Left forelimb (tissue), 1 donor: ENCODE data around the gene ARHGEF7.

Source experiments
- DNase-seq: peaks from one replicate; pipeline ENCODE4 v3.0.0-alpha.2; 2018; ENCODE audit warnings: low spot score

ARHGEF7 gene

DNA sequence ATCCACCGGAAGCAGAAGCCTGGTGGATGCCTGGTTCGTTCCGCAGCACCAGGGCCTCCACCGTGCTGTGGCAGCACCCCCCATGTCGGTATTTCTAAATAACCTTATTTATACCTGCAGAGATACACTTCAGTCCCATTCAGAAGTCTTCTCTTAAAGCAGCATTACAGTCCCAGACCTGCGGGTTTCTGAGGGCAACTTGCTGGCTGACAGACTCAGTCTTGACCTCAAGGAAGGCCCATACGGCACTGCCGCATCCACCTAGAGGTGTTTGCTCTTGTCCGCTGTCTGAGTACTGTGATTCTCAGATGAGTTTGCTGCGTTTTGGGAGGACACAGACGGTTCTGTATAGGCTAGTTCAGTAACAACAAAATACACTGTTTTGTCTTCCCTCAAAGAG lies 188.4 kb downstream of the ARHGEF7 start:
- peak; percentile 44 for DNase-seq

GRCh38 chr13:111304041-111304544 lies 189.0 kb downstream of the ARHGEF7 start:
- no peak for DNase-seq

DNA sequence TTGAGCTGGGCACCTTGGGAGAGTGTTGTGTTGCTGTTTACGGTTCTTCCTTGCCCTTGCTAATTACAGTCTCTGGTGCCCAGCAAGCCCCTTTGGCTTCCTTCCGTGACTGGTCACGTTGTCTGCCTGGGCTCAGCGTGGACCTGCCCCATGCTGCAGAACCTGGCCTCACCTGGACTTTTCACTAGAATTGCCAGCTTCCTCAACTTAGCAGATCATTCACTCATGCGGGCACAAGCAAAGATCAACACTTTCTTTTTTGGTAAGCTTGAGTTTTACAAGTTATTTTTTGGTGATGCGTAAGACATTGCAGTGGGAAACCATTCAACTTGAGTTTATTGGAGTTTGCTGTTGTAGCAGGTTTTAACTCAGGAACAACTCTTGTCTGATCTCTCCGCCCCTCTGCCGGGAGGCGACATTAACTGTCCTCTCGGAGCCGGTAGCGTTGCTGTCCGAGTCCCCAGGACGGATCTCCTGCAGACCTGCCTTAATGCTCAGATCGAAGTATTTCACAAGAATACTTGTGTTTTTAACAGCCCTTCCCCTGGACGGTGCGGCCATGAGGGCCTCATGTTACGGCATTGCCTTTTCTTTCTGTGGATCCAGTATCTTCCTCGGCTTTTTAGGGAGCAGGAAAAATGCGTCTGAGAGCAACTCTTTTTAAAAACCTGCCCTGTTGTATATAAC lies 189.6 kb downstream of the ARHGEF7 start:
- no peak for DNase-seq

DNA sequence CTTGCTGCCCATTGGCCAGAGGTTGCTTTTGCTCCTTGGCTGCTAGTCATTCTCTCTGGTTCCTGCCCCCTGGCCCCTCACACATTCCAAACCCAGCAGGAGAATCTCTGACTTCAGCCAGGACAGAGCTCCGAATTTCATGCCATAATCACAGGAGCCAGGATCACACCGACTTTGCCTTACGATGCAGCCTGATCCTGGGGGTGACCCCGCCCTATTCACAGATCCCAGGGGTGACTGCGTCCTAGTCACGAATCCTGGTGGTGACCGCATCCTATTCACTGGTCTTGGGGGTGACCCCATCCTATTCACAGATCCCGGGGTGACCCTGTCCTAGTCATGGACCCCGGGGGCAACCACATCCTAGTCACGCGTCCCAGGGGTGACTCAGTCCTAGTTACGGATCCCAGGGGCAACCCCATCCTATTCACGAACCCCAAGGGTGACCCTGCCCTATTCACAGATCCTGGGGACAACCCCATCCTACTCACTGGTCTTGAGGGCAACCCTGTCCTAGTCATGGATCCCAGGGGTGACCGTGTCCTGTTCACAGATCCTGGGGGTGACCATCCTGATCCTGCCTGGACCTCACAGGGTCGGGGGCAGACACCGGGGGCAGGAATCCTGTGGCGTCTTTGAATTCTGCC lies 198.0 kb downstream of the ARHGEF7 start:
- peak; percentile 53 for DNase-seq

GRCh38 chr13:111313911-111314425 lies 198.9 kb downstream of the ARHGEF7 start:
- DNase-seq = peak; percentile 44

DNA sequence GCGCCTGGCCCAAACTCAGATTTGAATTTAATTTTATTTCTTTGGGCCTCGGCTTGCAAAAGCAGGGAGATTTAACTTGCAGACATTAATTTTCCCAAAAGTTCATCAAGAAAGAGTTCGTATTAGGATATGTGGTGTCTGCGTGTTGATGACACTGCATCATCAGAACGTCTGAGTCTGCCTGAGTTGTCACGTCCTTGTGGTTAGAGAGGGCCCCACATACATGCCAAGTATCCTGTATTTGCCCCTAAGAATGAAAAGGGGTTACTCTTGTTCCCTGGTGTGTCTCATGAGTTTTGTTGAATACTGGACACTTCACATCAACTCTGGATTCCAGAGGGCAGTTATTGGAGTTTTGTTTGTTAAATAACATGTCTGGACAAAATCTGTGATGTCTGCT lies 199.7 kb downstream of the ARHGEF7 start:
- no peak for DNase-seq

GRCh38 chr13:111315347-111315995 lies 200.4 kb downstream of the ARHGEF7 start:
- peak; percentile 47 for DNase-seq

- peak; percentile 40 for DNase-seq
Measured at GRCh38 chr13:111316161-111316730, 201.1 kb downstream of the ARHGEF7 start.

GRCh38 chr13:111317042-111317550 lies 202.0 kb downstream of the ARHGEF7 start:
- peak; percentile 20 for DNase-seq

- peak; percentile 53 for DNase-seq
Measured at GRCh38 chr13:111317571-111318345, 202.6 kb downstream of the ARHGEF7 start.

DNA sequence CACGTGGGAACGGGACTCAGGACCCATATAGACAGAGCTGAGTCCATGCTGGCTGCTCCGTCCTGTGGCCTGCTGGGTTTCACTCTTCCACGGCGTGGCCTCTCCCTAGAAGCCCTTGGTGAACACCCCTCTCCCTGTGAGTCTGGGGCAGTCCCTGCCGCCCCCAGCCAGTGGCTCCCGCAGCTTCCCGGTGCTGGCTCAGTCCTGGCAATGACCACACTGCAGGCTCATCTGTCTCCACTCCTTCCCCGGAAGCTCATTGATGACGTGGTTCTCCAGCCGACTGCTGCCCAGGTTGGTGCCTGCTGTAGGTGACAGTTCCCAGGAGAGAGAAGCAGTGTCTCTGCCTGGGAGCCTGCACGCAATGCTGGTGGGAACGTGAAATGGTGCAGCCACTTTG lies 203.3 kb downstream of the ARHGEF7 start:
- peak; percentile 56 for DNase-seq

DNA sequence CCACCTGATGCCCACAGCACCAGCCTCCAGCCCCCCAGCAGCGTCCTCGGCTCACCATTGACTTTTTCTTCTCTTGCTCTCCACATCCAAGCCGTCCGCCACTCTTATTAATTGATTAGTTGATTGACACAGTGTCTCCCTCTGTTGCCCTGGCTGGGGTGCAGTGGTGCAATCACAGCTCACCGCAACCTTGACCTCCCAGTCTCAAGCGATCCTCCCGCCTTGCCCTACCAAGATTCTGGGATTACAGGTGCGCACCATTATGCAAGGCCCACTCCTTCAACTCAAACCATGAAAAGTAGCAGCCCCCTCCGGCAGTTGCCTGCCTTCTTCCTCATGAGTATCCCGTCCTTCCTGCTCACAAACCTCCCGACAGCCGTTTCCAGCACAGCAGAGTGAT lies 204.4 kb downstream of the ARHGEF7 start:
- peak; percentile 28 for DNase-seq

DNA sequence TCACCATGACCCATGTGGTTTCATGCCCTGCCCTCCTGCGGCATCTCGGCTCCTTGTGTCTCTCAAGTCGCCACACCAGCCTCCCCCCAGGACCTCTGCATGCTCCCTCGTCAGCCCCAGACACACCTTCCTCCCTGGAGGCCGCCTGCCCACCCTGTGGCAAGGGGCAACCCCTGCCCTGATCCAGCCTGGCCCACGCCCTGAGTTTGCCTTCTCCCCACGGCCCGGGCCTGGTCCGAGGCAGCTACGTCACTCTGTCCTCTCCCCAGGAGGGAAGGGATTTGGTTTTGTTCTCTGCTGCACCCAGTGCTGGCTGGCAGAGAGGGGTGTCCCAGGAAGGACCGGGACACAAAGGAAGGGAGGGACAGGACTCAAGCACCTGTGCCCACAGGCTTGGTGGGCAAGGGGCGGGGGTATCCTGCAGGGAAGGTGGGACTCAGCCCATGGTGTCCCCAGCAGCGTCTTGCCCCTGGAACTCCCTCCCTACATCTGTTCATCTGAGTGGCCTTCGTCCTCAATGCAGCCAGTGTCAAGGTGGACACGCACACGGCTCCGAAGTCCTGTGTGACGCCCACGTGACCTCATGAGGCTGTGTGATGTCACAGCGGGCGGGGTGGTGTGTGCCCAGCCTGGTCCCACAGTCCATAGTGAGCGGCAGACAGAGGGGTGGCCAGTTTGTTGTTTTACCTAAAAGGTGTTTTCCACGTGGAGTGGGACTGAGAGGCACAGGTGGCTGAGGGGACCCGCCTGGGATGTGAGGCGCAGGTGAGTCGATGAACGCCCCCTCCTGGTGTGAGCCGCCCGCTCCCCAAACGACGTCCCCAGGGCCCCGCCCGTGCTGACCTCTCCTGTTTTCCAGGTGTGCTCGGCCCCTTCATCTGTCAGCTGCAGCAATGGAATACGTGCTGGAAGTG lies 205.1 kb downstream of the ARHGEF7 start, which contains the start of gene TEX29:
Gene TEX29, plus strand, starts transcription at position 645 of the 914 bp plus-strand sequence. Its CDS starts 249 bp downstream, at position 894.
- peak; percentile 53 for DNase-seq

DNA sequence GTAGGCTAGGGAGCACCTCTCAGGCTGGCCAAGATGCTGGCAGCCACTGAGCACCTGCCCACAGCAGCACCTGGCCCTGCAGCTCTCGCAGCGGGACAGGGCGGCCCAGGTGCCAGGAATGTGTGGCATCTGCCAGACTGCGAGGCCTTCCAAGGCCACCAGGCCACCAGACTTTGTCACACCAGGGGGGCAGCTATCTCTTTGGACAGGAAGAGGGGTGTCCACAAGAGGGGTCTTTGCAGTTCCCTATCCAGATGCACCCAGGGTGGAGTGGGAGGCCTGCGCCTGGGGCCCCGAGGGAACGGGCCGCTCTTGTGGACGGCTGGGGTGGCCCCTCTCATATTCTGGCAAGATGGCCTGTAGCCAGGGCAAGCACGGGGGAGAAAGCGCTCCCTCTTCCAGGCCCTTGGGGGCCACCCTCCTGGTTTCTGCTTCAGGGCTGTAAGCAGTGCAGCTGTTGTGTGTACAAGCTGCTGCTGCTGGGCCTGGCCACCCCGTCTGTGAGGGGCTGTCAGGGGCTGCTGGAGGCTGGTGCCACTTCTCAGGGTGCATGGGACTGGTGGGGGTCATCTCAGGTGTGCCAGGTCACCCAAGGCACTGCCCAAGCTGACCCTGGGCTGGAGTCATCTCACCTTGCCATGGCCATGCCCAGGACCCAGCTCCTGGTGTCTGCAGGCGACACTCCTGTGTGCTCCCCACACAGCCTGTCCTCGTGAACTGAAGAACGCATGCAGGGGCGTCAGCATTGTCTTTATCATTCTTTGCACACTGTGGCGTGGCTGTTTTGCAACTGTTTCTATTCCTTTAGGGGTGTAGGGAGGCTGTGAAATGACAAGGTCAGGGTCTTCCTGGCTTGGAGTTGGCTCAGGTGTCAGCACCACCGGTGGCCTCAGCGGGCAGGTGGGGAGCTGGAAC lies 207.1 kb downstream of the ARHGEF7 start:
- peak; percentile 54 for DNase-seq

DNA sequence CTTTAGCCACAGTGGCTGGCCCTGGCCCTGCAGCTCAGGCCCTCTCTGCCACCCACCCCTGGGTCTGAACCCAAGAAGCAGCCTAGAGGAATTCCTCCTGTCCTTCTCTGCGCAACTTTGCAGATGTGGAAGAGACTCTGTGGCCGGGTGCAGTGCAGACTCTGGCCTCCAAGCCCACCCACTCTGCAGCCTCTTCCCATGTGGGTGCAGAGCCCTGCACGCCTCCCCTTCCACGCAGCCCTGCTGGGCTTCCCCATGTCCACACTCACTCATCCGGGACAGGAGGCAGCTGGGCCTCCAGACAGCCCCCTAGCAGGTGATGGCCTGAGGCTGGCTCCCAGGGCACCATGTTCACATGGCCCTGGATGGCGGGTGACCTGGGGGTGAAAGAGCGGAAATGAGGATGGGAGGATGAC lies 207.8 kb downstream of the ARHGEF7 start:
- no peak for DNase-seq

GRCh38 chr13:111323549-111323948 lies 208.4 kb downstream of the ARHGEF7 start:
- DNase-seq = no peak

DNA sequence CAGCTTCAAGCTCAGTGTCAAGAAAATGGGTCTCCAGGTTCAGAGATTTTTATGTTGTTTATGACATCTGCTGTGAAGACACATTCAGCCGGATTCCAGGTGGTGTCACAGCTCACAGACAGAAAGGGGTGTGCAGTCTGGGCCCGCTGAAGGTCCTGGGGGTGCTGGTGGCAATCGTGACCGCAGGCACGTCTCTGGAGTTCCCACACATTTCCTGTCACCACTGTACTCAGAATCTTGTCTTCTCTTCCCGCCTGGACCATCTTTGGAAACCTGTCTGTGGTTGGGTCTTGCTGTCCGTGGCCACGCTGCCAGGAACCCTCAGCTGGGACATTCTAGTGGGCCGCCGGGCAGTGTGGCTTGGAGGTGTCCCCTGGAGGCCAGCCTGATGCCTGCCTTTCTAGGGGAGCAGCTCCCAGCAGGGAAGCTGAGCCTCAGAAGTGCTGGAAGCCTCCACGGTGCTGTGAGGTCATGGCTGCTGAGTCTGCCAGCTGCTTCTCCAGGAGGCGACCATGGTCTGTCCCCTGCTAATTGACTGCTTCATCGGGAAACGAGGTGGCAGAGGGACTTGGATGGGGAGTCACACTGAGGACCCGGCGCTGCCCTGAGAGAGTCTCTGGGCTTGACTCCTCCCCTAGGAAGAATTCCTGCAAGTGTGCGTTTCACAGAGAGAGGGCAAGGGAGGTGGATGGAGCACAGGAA lies 209.0 kb downstream of the ARHGEF7 start:
- DNase-seq = no peak

DNA sequence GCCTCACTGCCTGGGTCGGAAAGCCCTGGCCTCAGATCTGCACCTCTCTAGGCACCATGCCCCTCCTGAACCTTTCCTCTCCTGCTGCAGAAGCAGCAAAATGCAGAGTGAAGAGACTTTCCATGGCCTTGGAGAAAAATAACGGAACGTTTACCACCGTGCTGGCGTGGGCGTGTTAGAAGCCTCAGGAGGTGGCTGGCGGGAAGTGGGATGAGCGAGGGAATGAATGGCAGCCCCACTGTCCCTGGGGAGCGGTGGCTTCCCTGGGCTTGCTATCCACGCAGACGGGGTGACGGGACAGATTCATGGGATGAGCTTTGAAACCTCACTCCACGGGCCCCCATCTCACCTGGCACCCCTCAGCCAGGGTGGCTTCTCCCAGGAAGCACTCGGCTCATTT lies 209.6 kb downstream of the ARHGEF7 start:
- DNase-seq = no peak
